ENCODE measurements around the gene FARP2. TPM values are rescaled to one million over a fixed set of nuclear protein-coding genes. Genes with fewer than 3 reads are reported as not detected.

FARP2 gene
- total RNA-seq, 2 donors from 2014 or later: 11.1 to 21.5 TPM

DNA sequence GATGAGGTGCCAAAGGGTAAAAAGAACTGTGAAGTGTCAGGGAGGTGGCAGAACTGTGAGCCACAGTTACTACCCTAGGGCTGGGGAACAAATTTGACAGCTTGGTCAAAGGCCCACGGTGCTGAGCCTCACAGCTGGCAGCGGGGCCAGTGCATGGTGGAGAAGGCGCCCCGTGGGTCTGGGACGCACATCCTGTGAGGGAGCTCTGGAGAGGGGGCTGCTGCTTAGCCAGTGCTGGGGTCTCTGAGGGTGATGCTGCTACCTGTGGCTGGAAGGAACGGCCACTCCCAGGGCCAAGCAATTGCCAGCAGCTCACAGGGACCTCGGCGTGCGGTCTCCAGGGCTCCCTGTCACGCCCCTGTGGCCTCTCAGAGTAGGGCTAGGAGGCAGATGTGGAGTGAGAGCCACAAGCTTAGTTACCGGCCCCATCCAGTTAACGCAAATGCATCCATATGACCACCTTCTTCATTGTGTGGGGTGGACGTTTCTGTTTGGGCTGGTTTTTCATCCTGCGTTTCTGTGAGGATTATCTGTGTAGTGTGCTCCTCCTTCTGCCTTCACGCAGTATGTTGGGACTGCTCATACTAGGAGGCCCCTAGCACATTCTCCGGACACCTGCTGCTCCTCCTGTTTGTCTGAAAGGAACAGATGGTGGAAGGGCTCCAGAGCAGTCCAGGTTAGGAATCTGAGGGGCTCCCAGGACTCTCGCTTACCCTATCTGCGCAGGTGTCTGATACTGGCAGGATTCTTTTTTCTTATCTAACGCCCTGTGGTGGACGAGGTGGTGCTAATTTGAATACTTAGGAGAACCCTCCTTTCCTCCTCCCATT lies 126.3 kb downstream of the FARP2 start:
- DNase-seq (ENCODE audit: low spot score): no peak
- Histone ChIP-seq H3K36me3 (peaks cover 4% of the 10 kb centered on the region), H3K27ac (no peak overlapping the region), H3K27me3 (no peaks in the 10 kb centered on the region), H3K4me1 (no peaks in the 10 kb centered on the region), H3K9me3 (no peaks in the 10 kb centered on the region), H3K4me3 (no peak overlapping the region)
- TF ChIP-seq, protein P1, sequence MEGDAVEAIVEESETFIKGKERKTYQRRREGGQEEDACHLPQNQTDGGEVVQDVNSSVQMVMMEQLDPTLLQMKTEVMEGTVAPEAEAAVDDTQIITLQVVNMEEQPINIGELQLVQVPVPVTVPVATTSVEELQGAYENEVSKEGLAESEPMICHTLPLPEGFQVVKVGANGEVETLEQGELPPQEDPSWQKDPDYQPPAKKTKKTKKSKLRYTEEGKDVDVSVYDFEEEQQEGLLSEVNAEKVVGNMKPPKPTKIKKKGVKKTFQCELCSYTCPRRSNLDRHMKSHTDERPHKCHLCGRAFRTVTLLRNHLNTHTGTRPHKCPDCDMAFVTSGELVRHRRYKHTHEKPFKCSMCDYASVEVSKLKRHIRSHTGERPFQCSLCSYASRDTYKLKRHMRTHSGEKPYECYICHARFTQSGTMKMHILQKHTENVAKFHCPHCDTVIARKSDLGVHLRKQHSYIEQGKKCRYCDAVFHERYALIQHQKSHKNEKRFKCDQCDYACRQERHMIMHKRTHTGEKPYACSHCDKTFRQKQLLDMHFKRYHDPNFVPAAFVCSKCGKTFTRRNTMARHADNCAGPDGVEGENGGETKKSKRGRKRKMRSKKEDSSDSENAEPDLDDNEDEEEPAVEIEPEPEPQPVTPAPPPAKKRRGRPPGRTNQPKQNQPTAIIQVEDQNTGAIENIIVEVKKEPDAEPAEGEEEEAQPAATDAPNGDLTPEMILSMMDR (IDR thresholded peaks at IDR 0.05): no peak

DNA sequence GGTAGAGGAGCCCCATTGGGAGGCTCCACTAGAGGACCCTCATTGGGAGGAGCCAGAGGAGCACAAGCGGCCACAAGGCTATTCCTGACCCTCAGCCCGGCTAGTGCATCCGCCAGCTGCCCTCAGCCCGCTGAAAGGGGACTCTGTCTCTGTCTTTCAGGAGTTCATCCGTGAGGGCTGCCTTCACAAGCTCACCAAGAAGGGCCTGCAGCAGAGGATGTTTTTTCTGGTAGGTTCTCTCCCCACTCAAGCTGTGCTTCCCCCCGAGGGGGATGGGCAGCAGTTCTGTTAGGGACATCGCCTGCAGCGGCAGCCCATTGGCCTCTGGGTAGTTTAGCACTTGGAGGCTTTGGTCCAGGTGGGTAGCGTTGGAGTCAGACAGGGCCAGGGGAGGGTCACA lies 127.2 kb downstream of the FARP2 start:
- Histone ChIP-seq H3K27ac (no peak overlapping the region), H3K4me1 (no peaks in the 10 kb centered on the region), H3K9me3 (no peaks in the 10 kb centered on the region), H3K27me3 (no peaks in the 10 kb centered on the region), H3K4me3 (no peak overlapping the region), H3K36me3 (peaks cover 4% of the 10 kb centered on the region)
- DNase-seq (ENCODE audit: low spot score): no peak
- TF ChIP-seq, protein P1 (IDR thresholded peaks at IDR 0.05): no peak

DNA sequence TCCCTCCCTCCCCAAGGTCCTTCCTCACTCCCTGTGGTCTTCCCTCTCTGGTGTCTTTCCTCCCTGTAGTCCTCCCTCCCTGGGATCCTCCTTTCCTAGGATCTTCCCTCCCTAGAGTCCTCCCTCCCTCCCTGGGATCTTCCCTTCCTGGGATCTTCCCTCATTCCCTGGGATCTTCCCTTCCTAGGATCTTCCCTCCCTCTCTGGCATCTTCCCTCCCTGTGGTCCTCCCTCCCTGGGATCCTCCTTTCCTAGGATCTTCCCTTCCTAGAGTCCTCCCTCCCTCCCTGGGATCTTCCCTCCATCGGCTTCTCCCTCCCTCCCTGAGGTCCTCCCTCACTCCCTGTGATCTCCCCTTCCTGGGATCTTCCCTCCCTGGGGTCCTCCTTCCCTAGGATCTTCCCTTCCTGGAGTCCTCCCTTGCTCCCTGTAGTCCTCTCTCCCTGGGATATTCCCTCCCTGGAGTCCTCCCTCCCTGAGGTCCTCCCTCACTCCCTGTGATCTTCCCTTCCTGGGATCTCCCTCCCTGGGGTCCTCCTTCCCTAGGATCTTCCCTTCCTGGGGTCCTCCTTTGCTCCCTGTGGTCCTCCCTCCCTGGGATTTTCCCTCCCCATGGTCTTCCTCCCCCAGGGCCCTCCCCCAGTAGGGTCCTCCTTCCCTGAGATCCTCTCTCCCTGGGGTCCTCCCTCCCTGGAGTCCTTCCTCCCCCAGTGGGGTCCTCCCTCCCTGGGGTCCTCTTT lies 129.3 kb downstream of the FARP2 start:
- Histone ChIP-seq H3K27me3 (no peaks in the 10 kb centered on the region), H3K9me3 (no peaks in the 10 kb centered on the region), H3K36me3 (peaks cover 8% of the 10 kb centered on the region), H3K27ac (no peak overlapping the region), H3K4me1 (no peaks in the 10 kb centered on the region), H3K4me3 (no peak overlapping the region)
- no peak for DNase-seq (ENCODE audit: low spot score)
- TF ChIP-seq, protein P1 (IDR thresholded peaks at IDR 0.05): no peak

- Histone ChIP-seq H3K36me3 (peaks cover 12% of the 10 kb centered on the region), H3K27me3 (no peaks in the 10 kb centered on the region), H3K4me1 (no peaks in the 10 kb centered on the region), H3K27ac (no peak overlapping the region), H3K9me3 (no peaks in the 10 kb centered on the region), H3K4me3 (no peak overlapping the region)
- DNase-seq (ENCODE audit: low spot score): no peak
- TF ChIP-seq, protein P1 (IDR thresholded peaks at IDR 0.05): no peak
These were observed 133.0 kb downstream of the FARP2 start for GRCh38 chr2:241489088-241489487.

DNA sequence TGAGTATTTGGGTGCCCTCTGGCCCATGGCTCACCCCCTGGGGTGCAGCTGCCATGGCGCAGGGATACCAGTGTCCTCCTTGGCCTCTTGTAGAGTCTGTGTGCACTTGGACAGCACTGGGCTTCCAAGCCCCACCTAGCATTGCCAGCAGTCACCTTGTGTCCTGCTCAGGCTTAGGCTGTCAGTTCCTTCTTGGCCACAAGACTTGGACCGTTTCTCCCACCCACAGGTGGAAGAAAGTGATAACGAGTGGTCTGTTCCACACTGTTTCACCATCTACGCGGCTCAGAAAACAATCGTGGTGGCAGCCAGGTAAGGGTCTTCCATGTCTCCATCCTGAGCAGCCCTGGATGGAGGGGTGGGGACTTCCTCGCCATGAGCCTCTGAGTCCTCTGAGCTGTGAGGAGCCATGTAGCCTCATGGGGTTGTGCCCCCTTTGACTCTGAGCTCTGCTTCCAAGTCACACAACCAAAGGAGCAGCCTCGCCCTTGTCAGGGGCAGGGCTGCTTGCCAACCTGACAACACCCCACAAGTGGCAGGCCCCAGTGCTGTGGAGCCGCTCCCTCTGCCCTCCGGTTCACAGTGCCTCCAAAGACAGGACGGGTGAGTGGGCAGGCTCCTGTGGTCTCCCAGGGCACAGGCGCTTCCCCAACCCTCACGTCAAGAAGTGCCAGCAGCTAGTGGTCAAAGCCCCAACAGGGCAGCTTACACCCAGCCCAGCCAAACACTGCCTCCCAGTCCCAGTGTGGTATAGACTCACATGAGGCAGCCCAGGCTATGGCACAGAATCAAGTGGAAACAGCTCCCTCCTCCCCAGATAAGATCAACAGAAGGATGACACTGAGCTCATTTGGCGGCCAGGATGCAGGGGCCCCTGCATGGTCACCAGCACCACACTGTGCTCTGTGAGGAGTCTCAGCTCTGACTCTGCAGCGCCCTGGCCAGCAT lies 133.9 kb downstream of the FARP2 start:
- H3K36me3 ChIP-seq: peaks cover 22% of the 10 kb centered on the region
- no peak overlapping the region for H3K4me3 ChIP-seq
- H3K4me1 ChIP-seq: no peaks in the 10 kb centered on the region
- no peaks in the 10 kb centered on the region for H3K27me3 ChIP-seq
- H3K9me3 ChIP-seq: no peaks in the 10 kb centered on the region
- no peak overlapping the region for H3K27ac ChIP-seq
- no peak for DNase-seq (ENCODE audit: low spot score)
- TF ChIP-seq, protein P1 (IDR thresholded peaks at IDR 0.05): no peak
